MM.1S (cell line): ENCODE measurements around the gene CLP1.

ENCODE experiments used
- DNase-seq: peaks from one replicate; pipeline ENCODE4 v3.0.0-alpha.2; 2015
- H2AFZ ChIP-seq: fragments of 300-600 bp; sonication (generic); 2 replicates; pipeline ENCODE4 v1.6.0; 2016; ENCODE audit warnings: antibody characterized with exemption, low read length
- H3F3A ChIP-seq: fragments of 300-600 bp; sonication (generic); 2 replicates; pipeline ENCODE4 v1.6.1; 2016; ENCODE audit warnings: mild to moderate bottlenecking, antibody characterized with exemption, low read length, moderate library complexity, mixed read lengths; ENCODE audit not compliant: insufficient read depth
- H3K27ac ChIP-seq: fragments of 300-600 bp; sonication (generic); 2 replicates; pipeline ENCODE4 v1.5.1; 2016; ENCODE audit warnings: mild to moderate bottlenecking, low read length
- H3K27me3 ChIP-seq: fragments of 300-600 bp; sonication (generic); replicated peaks from 2 replicates; pipeline ENCODE4 v1.6.0; 2016; ENCODE audit warnings: low read length; ENCODE audit not compliant: insufficient read depth
- H3K36me3 ChIP-seq: fragments of 300-600 bp; sonication (generic); replicated peaks from 2 replicates; pipeline ENCODE4 v1.6.1; 2016; ENCODE audit warnings: mild to moderate bottlenecking, low read length, mixed read lengths; ENCODE audit not compliant: insufficient read depth
- H3K4me1 ChIP-seq: fragments of 300-600 bp; sonication (generic); 2 replicates; pipeline ENCODE4 v1.6.1; 2016; ENCODE audit warnings: low read length, mixed read lengths
- H3K4me2 ChIP-seq: fragments of 300-600 bp; sonication (generic); 2 replicates; pipeline ENCODE4 v1.6.0; 2016; ENCODE audit warnings: low read depth, low read length
- H3K4me3 ChIP-seq: fragments of 300-600 bp; sonication (generic); 2 replicates; pipeline ENCODE4 v1.5.1; 2016; ENCODE audit warnings: low read length, mixed read lengths
- H3K79me2 ChIP-seq: fragments of 300-600 bp; sonication (generic); 2 replicates; pipeline ENCODE4 v1.6.1; 2016; ENCODE audit warnings: mixed run types, low read length, mixed read lengths
- H3K9ac ChIP-seq: fragments of 300-600 bp; sonication (generic); 2 replicates; pipeline ENCODE4 v1.6.1; 2016; ENCODE audit warnings: low read length, mixed read lengths
- H3K9me2 ChIP-seq: fragments of 300-600 bp; sonication (generic); replicated peaks from 2 replicates; pipeline ENCODE4 v1.6.1; 2016; ENCODE audit warnings: mild to moderate bottlenecking, low read length, mixed read lengths; ENCODE audit not compliant: insufficient read depth
- H3K9me3 ChIP-seq: fragments of 300-600 bp; sonication (generic); replicated peaks from 2 replicates; pipeline ENCODE4 v1.6.1; 2016; ENCODE audit warnings: mild to moderate bottlenecking, low read length, mixed read lengths; ENCODE audit not compliant: insufficient read depth
- H4K20me1 ChIP-seq: fragments of 300-600 bp; sonication (generic); 2 replicates; pipeline ENCODE4 v1.6.1; 2016; ENCODE audit warnings: mild to moderate bottlenecking, low read length, moderate library complexity, mixed read lengths; ENCODE audit not compliant: insufficient read depth
- CTCF ChIP-seq: fragments of 300-600 bp; sonication (generic); IDR thresholded peaks from 2 replicates; pipeline ENCODE4 v1.5.1; 2016; ENCODE audit warnings: antibody characterized with exemption, low read length, mixed read lengths
- EZH2 ChIP-seq: fragments of 300-600 bp; sonication (generic); optimal IDR thresholded peaks from 2 replicates; pipeline ENCODE3; 2017; ENCODE audit warnings: low read depth, mild to moderate bottlenecking, antibody characterized with exemption, low read length, mixed read lengths
- EZH2phosphoT487 ChIP-seq: fragments of 300-600 bp; sonication (generic); IDR thresholded peaks from 2 replicates; pipeline ENCODE4 v1.6.1; 2018; ENCODE audit warnings: antibody characterized with exemption, low read length

CLP1 gene

GRCh38 chr11:57640068-57640800 lies 17.3 kb upstream of the CLP1 start:
- Histone ChIP-seq H4K20me1 (no peaks in the 10 kb centered on the region), H3K9me2 (no peaks in the 10 kb centered on the region), H3K4me2 (no peak overlapping the region), H3K4me1 (peaks cover 3% of the 10 kb centered on the region; the same call in 1 of the 2 replicates), H3K27ac (no peak overlapping the region), H2AFZ (no peak overlapping the region), H3F3A (peaks cover 5% of the 10 kb centered on the region; the same call in 1 of the 2 replicates), H3K9ac (no peak overlapping the region), H3K27me3 (no peaks in the 10 kb centered on the region), H3K4me3 (no peak overlapping the region), H3K36me3 (no peaks in the 10 kb centered on the region), H3K79me2 (no peaks in the 10 kb centered on the region), H3K9me3 (no peaks in the 10 kb centered on the region)
- DNase-seq: no peak
- TF ChIP-seq EZH2phosphoT487 (no peak), EZH2 (no peak), CTCF (no peak)

- H3F3A ChIP-seq: peaks cover 5% of the 10 kb centered on the region; the same call in 1 of the 2 replicates
- no peaks in the 10 kb centered on the region for H3K36me3 ChIP-seq
- no peak overlapping the region for H3K27ac ChIP-seq
- H3K27me3 ChIP-seq: no peaks in the 10 kb centered on the region
- H3K79me2 ChIP-seq: no peaks in the 10 kb centered on the region
- no peaks in the 10 kb centered on the region for H3K9me3 ChIP-seq
- H3K4me1 ChIP-seq: peaks cover 3% of the 10 kb centered on the region; the same call in 1 of the 2 replicates
- H2AFZ ChIP-seq: no peak overlapping the region
- H3K4me2 ChIP-seq: no peak overlapping the region
- TF ChIP-seq CTCF (peak; percentile 55), EZH2 (no peak), EZH2phosphoT487 (no peak)
- peak; percentile 63 for DNase-seq
- no peaks in the 10 kb centered on the region for H4K20me1 ChIP-seq
- no peaks in the 10 kb centered on the region for H3K9me2 ChIP-seq
- no peak overlapping the region for H3K4me3 ChIP-seq
- no peak overlapping the region for H3K9ac ChIP-seq
These were observed 16.4 kb upstream of the CLP1 start for GRCh38 chr11:57641011-57641807.

- TF ChIP-seq CTCF (no peak), EZH2 (no peak), EZH2phosphoT487 (no peak)
- Histone ChIP-seq H3K4me1 (peaks cover 14% of the 10 kb centered on the region), H3K9me2 (no peaks in the 10 kb centered on the region)
These were observed 13.8 kb upstream of the CLP1 start for GRCh38 chr11:57643802-57644201.

More at GRCh38 chr11:57643802-57644201, 13.8 kb upstream of the CLP1 start:
- no peaks in the 10 kb centered on the region for H3K79me2 ChIP-seq
- H3K4me3 ChIP-seq: no peak overlapping the region
- DNase-seq: no peak
- no peaks in the 10 kb centered on the region for H3K9me3 ChIP-seq
- peaks cover 10% of the 10 kb centered on the region for H3F3A ChIP-seq
- no peak overlapping the region for H3K4me2 ChIP-seq
- H4K20me1 ChIP-seq: no peaks in the 10 kb centered on the region
- H3K9ac ChIP-seq: no peak overlapping the region
- no peak overlapping the region for H2AFZ ChIP-seq
- no peaks in the 10 kb centered on the region for H3K36me3 ChIP-seq
- peaks cover 23% of the 10 kb centered on the region for H3K27me3 ChIP-seq
- no peak overlapping the region for H3K27ac ChIP-seq
